K562 (cell line): Measurements from ENCODE around the gene CCSER2. TPM values are rescaled to one million over a fixed set of nuclear protein-coding genes. Genes with fewer than 3 reads are reported as not detected.
A peak's percentile ranks its signal among the peaks of the same experiment; 100 is the strongest.

Experiments
- CBX8 ChIP-seq: fragments of 200-600 bp; sonication (generic); IDR thresholded peaks from 2 replicates; pipeline ENCODE4 v1.6.1; 2012; ENCODE audit warnings: borderline replicate concordance, mixed run types, low read depth, mild to moderate bottlenecking, moderate library complexity, mixed read lengths, low read length, control low read depth, inconsistent platforms; ENCODE audit not compliant: poor library complexity, severe bottlenecking; ENCODE audit errors: extremely low read depth
- DPF2 ChIP-seq: fragments of 450-650 bp; IDR thresholded peaks from 2 replicates; pipeline ENCODE4 v1.6.1; 2016
- EGR1 ChIP-seq: fragments of 450-650 bp; conservative IDR thresholded peaks from 2 replicates; pipeline ENCODE4 v1.6.1; 2017; ENCODE audit warnings: mild to moderate bottlenecking
- EP300 ChIP-seq: IDR thresholded peaks from 2 replicates; pipeline ENCODE4 v1.6.1; 2012; ENCODE audit warnings: low read length, improper control_type of control experiment
- ESRRA ChIP-seq: fragments of 450-650 bp; IDR thresholded peaks from 2 replicates; pipeline ENCODE4 v1.6.1; 2014; ENCODE audit warnings: low read depth, mild to moderate bottlenecking, moderate library complexity, borderline replicate concordance
- ETV5 ChIP-seq: sonication (generic); formaldehyde crosslinking; IDR thresholded peaks from 2 replicates; pipeline ENCODE4 v1.4.0; 2020; ENCODE audit warnings: low read depth, mild to moderate bottlenecking, missing genetic modification reagents
- IRF2 ChIP-seq: sonication (generic); formaldehyde crosslinking; IDR thresholded peaks from 2 replicates; pipeline ENCODE4 v1.8.1; 2022; ENCODE audit warnings: mild to moderate bottlenecking, missing genetic modification reagents
- MTA1 ChIP-seq: fragments of 450-650 bp; IDR thresholded peaks from 2 replicates; pipeline ENCODE4 v1.6.1; 2017; ENCODE audit warnings: borderline replicate concordance
- NCOR1 ChIP-seq: fragments of 450-650 bp; IDR thresholded peaks from 2 replicates; pipeline ENCODE4 v1.6.1; 2016; ENCODE audit warnings: mild to moderate bottlenecking, moderate library complexity
- POLR2G ChIP-seq: fragments of 200-400 bp; formaldehyde crosslinking; IDR thresholded peaks from 2 replicates; pipeline ENCODE4 v1.6.1; 2017; ENCODE audit warnings: low read depth, mild to moderate bottlenecking, antibody characterized with exemption, low read length, moderate library complexity
- RAD21 ChIP-seq, 2 experiments: fragments of 250-450 bp in 1 of 2; fragments of 450-650 bp in 1 of 2; sonication (Bioruptor Pico) in 1 of 2; formaldehyde crosslinking in 1 of 2; IDR thresholded peaks in 1 of 2; conservative IDR thresholded peaks in 1 of 2; 2 replicates each; pipeline versions ENCODE4 v1.4.0 to v1.8.0; 2020 to 2022; ENCODE audit warnings: mild to moderate bottlenecking in 2 of 2, moderate library complexity in 1 of 2
- SIRT6 ChIP-seq: IDR thresholded peaks from one replicate; pipeline ENCODE4 v1.6.1; 2012; ENCODE audit warnings: low read depth, mild to moderate bottlenecking, control low read depth, inconsistent platforms, low read length, moderate library complexity
- SLC30A9 ChIP-seq: fragments of 250-450 bp; sonication (Bioruptor Pico); IDR thresholded peaks from 2 replicates; pipeline ENCODE4 v1.8.0; 2022; ENCODE audit warnings: mild to moderate bottlenecking, moderate library complexity
- SPI1 ChIP-seq: IDR thresholded peaks from 2 replicates; pipeline ENCODE4 v1.6.1; 2011; ENCODE audit warnings: low read depth, low read length, control low read depth, borderline replicate concordance
- THAP12 ChIP-seq: fragments of 250-450 bp; sonication (Bioruptor Pico); IDR thresholded peaks from 2 replicates; pipeline ENCODE4 v1.9.0; 2021; ENCODE audit warnings: mild to moderate bottlenecking, inconsistent platforms
- TRIM28 ChIP-seq: fragments of 450-650 bp; IDR thresholded peaks from 2 replicates; pipeline ENCODE4 v1.6.1; 2017
- U2AF2 ChIP-seq: fragments of 200-400 bp; formaldehyde crosslinking; optimal IDR thresholded peaks from 2 replicates; pipeline ENCODE3; 2017; ENCODE audit warnings: low read depth, mild to moderate bottlenecking, low read length
- USF2 ChIP-seq: sonication (generic); formaldehyde crosslinking; IDR thresholded peaks from 2 replicates; pipeline ENCODE4 v1.5.0; 2020; ENCODE audit warnings: missing genetic modification reagents
- ZNF354B ChIP-seq: fragments of 250-450 bp; sonication (Bioruptor Pico); IDR thresholded peaks from 2 replicates; pipeline ENCODE4 v1.4.0; 2020
- ZNF707 ChIP-seq: fragments of 250-450 bp; sonication (Bioruptor Pico); conservative IDR thresholded peaks from 2 replicates; pipeline ENCODE4 v1.8.0; 2022; ENCODE audit warnings: inconsistent platforms, mild to moderate bottlenecking, moderate library complexity
- polyA plus RNA-seq, 8 experiments: library from polyadenylated mRNA; depleted of rRNA in 4 of 8; stranded (reverse) in 5 of 8; unstranded in 3 of 8; fragments of >200 nt; fragmentation: Nextera tagmentation in 2 of 8; fragmentation: Illumina TruSeq in 1 of 8; extraction: Ambion mirVana in 2 of 8; extraction: Trizol in 1 of 8; gene quantifications; 2 replicates each; pipeline versions ENCODE4 v1.2.1 to v1.2.3, GENCODE V29; 2011 to 2014; ENCODE audit warnings: inconsistent platforms in 1 of 8, missing spikeins in 1 of 8
- total RNA-seq, 7 experiments: library from RNA; depleted of rRNA in 6 of 7; stranded (reverse); fragments of >200 nt in 6 of 7; fragmentation: Illumina TruSeq in 2 of 7; extraction: Trizol in 2 of 7; gene quantifications; 2 replicates each; pipeline versions ENCODE4 v1.2.1 to v1.2.3, GENCODE V29; 2011 to 2021; ENCODE audit warnings: low replicate concordance in 1 of 7
- TF ChIP-seq, protein P1 (sequence below): fragments of 250-450 bp; sonication (Bioruptor Pico); IDR thresholded peaks from 2 replicates; pipeline ENCODE4 v1.4.0; 2020; ENCODE audit warnings: mild to moderate bottlenecking, moderate library complexity, borderline replicate concordance
- TF ChIP-seq, protein P2 (sequence below): sonication (generic); formaldehyde crosslinking; IDR thresholded peaks from 2 replicates; pipeline ENCODE4 v1.8.1; 2023; ENCODE audit warnings: mild to moderate bottlenecking, missing genetic modification reagents, moderate library complexity

The CCSER2 gene
- total and polyA plus RNA-seq, 9 of the 15 experiments (the other 6 are each of a cell fraction or from before 2014, with no cell fraction given) = 2.7 to 15.1 (median 9.7) TPM

DNA sequence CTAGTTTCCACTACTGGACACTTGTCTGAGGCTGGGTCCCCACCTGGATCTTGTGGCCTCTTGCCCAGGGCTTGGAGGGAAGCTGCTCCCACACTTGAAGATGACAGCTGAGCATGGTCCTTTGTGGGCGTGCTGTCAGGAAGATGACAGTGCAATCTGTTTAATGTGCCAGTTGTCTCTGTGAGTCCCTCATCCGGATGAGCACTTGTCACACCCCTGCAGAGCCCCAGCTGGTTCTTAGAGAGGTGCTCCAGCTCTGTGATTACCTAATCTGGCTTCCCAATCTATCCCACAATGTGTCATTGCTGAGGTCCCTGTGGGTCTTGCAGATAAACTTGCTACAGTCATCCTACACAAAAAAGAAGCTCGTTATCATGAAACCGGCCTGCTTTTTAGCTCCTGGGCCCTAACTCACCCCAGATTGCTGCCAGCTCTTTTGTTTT is 34.8 kb upstream of the CCSER2 start (continued):
- TF ChIP-seq POLR2G (no peak), EGR1 (peak; percentile 87), THAP12 (no peak), RAD21 (CRISPR knock-in tag; conservative IDR thresholded peaks at IDR 0.05 in 1 of 2, IDR thresholded peaks at IDR 0.05 in 1 of 2) (peak; percentile 24 to 50), USF2 (CRISPR knock-in tag) (no peak), IRF2 (CRISPR knock-in tag) (no peak), MTA1 (peak; percentile 90), ETV5 (CRISPR knock-in tag) (peak; percentile 93), ESRRA (peak; percentile 91; the same call in 1 of the 2 replicates), SIRT6 (no peak), NCOR1 (peak; percentile 98), CBX8 (no peak), SPI1 (no peak), ZNF707 (CRISPR knock-in tag) (no peak), EP300 (peak; percentile 98), DPF2 (peak; percentile 99), U2AF2 (no peak), ZNF354B (CRISPR knock-in tag) (no peak), TRIM28 (peak; percentile 49; the same call in 1 of the 2 replicates), SLC30A9 (no peak)
- TF ChIP-seq, protein P1, sequence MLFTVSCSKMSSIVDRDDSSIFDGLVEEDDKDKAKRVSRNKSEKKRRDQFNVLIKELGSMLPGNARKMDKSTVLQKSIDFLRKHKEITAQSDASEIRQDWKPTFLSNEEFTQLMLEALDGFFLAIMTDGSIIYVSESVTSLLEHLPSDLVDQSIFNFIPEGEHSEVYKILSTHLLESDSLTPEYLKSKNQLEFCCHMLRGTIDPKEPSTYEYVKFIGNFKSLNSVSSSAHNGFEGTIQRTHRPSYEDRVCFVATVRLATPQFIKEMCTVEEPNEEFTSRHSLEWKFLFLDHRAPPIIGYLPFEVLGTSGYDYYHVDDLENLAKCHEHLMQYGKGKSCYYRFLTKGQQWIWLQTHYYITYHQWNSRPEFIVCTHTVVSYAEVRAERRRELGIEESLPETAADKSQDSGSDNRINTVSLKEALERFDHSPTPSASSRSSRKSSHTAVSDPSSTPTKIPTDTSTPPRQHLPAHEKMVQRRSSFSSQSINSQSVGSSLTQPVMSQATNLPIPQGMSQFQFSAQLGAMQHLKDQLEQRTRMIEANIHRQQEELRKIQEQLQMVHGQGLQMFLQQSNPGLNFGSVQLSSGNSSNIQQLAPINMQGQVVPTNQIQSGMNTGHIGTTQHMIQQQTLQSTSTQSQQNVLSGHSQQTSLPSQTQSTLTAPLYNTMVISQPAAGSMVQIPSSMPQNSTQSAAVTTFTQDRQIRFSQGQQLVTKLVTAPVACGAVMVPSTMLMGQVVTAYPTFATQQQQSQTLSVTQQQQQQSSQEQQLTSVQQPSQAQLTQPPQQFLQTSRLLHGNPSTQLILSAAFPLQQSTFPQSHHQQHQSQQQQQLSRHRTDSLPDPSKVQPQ (CRISPR knock-in tag) = peak; percentile 61; the same call in 1 of the 2 replicates
- TF ChIP-seq, protein P2, sequence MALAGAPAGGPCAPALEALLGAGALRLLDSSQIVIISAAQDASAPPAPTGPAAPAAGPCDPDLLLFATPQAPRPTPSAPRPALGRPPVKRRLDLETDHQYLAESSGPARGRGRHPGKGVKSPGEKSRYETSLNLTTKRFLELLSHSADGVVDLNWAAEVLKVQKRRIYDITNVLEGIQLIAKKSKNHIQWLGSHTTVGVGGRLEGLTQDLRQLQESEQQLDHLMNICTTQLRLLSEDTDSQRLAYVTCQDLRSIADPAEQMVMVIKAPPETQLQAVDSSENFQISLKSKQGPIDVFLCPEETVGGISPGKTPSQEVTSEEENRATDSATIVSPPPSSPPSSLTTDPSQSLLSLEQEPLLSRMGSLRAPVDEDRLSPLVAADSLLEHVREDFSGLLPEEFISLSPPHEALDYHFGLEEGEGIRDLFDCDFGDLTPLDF (CRISPR knock-in tag) = no peak
